Measurements from ENCODE around the gene STAT4. TPM values are rescaled to one million over a fixed set of nuclear protein-coding genes. Genes with fewer than 3 reads are reported as not detected.

Gene STAT4
- total RNA-seq, 1 experiment from 2014 or later = 0.44 TPM

GRCh38 chr2:191170301-191170636 lies 19.5 kb upstream of the STAT4 start:
- Mint-ChIP-seq H3K27me3 (ENCODE audit: low read depth) (no peaks in the 10 kb centered on the region), H3K4me3 (no peak overlapping the region), H3K9me3 (no peaks in the 10 kb centered on the region), H3K27ac (no peak overlapping the region), H3K4me1 (peaks cover 14% of the 10 kb centered on the region), H3K36me3 (no peaks in the 10 kb centered on the region)
- ATAC-seq (no peak), DNase-seq (ENCODE audit: low spot score) (no peak)
- POLR2A ChIA-PET = no interaction called here
- no peak for TF ChIP-seq MXD4 (CRISPR knock-in tag; IDR thresholded peaks at IDR 0.05; ENCODE audit: borderline replicate concordance)
- no peak for TF ChIP-seq TP53 (CRISPR knock-in tag; IDR thresholded peaks at IDR 0.05)
- TF ChIP-seq ZNF416 (CRISPR knock-in tag; IDR thresholded peaks at IDR 0.05) = no peak
- TF ChIP-seq, protein P1, sequence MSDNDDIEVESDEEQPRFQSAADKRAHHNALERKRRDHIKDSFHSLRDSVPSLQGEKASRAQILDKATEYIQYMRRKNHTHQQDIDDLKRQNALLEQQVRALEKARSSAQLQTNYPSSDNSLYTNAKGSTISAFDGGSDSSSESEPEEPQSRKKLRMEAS (CRISPR knock-in tag; IDR thresholded peaks at IDR 0.05) = no peak
- no peak for TF ChIP-seq ZNF671 (CRISPR knock-in tag; IDR thresholded peaks at IDR 0.05)
- no peak for TF ChIP-seq ZNF232 (CRISPR knock-in tag; IDR thresholded peaks at IDR 0.05)
- TF ChIP-seq SMAD3 (CRISPR knock-in tag; IDR thresholded peaks at IDR 0.05; ENCODE audit: borderline replicate concordance) = no peak
- no peak for TF ChIP-seq NR2C2 (CRISPR knock-in tag; IDR thresholded peaks at IDR 0.05)
- no peak for TF ChIP-seq ZSCAN18 (CRISPR knock-in tag; IDR thresholded peaks at IDR 0.05)
- TF ChIP-seq CREM (CRISPR knock-in tag; IDR thresholded peaks at IDR 0.05) = no peak
- TF ChIP-seq, protein P2, sequence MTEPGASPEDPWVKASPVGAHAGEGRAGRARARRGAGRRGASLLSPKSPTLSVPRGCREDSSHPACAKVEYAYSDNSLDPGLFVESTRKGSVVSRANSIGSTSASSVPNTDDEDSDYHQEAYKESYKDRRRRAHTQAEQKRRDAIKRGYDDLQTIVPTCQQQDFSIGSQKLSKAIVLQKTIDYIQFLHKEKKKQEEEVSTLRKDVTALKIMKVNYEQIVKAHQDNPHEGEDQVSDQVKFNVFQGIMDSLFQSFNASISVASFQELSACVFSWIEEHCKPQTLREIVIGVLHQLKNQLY (CRISPR knock-in tag; IDR thresholded peaks at IDR 0.05) = no peak
- TF ChIP-seq CTCF (IDR thresholded peaks at IDR 0.05) = no peak
- TF ChIP-seq SP1 (CRISPR knock-in tag; conservative IDR thresholded peaks at IDR 0.05) = no peak
- TF ChIP-seq ZNF532 (CRISPR knock-in tag; IDR thresholded peaks at IDR 0.05; ENCODE audit: borderline replicate concordance) = no peak
- TF ChIP-seq RELA (CRISPR knock-in tag; IDR thresholded peaks at IDR 0.05; ENCODE audit: borderline replicate concordance) = no peak
- CTCF ChIA-PET = no interaction called here

- Mint-ChIP-seq H3K27me3 (ENCODE audit: low read depth) (no peaks in the 10 kb centered on the region), H3K9me3 (no peaks in the 10 kb centered on the region), H3K4me3 (no peak overlapping the region), H3K36me3 (no peaks in the 10 kb centered on the region), H3K4me1 (peaks cover 16% of the 10 kb centered on the region), H3K27ac (no peak overlapping the region)
- ATAC-seq (no peak), DNase-seq (ENCODE audit: low spot score) (no peak)
- CTCF ChIA-PET = interaction anchor here (0.6 to 1.2 kb wide), 4 partner anchors 19 to 118 kb away, joined by 3 to 5 read pairs (median 3); partner anchors contain the start of gene STAT4
- POLR2A ChIA-PET = no interaction called here
- TF ChIP-seq ZNF138 (CRISPR knock-in tag; conservative IDR thresholded peaks at IDR 0.05) (no peak), IRF2 (CRISPR knock-in tag; IDR thresholded peaks at IDR 0.05; ENCODE audit: borderline replicate concordance, low read depth) (no peak), ATF1 (CRISPR knock-in tag; IDR thresholded peaks at IDR 0.05) (no peak), TP53 (CRISPR knock-in tag; IDR thresholded peaks at IDR 0.05) (no peak)
- TF ChIP-seq, protein P3, sequence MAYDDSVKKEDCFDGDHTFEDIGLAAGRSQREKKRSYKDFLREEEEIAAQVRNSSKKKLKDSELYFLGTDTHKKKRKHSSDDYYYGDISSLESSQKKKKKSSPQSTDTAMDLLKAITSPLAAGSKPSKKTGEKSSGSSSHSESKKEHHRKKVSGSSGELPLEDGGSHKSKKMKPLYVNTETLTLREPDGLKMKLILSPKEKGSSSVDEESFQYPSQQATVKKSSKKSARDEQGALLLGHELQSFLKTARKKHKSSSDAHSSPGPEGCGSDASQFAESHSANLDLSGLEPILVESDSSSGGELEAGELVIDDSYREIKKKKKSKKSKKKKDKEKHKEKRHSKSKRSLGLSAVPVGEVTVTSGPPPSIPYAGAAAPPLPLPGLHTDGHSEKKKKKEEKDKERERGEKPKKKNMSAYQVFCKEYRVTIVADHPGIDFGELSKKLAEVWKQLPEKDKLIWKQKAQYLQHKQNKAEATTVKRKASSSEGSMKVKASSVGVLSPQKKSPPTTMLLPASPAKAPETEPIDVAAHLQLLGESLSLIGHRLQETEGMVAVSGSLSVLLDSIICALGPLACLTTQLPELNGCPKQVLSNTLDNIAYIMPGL (CRISPR knock-in tag; IDR thresholded peaks at IDR 0.05) = no peak
- TF ChIP-seq, protein P4, sequence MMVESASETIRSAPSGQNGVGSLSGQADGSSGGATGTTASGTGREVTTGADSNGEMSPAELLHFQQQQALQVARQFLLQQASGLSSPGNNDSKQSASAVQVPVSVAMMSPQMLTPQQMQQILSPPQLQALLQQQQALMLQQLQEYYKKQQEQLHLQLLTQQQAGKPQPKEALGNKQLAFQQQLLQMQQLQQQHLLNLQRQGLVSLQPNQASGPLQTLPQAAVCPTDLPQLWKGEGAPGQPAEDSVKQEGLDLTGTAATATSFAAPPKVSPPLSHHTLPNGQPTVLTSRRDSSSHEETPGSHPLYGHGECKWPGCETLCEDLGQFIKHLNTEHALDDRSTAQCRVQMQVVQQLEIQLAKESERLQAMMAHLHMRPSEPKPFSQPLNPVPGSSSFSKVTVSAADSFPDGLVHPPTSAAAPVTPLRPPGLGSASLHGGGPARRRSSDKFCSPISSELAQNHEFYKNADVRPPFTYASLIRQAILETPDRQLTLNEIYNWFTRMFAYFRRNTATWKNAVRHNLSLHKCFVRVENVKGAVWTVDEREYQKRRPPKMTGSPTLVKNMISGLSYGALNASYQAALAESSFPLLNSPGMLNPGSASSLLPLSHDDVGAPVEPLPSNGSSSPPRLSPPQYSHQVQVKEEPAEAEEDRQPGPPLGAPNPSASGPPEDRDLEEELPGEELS (CRISPR knock-in tag; IDR thresholded peaks at IDR 0.05) = no peak
Measured at GRCh38 chr2:191169456-191170300, 18.9 kb upstream of the STAT4 start.
